GM19240 (cell line): ENCODE measurements around the gene WDR18.

Experiments used
- DNase-seq: peaks from one replicate; pipeline ENCODE4 v3.0.0; 2011; ENCODE audit warnings: low spot score; ENCODE audit not compliant: insufficient read length

WDR18 gene

DNA sequence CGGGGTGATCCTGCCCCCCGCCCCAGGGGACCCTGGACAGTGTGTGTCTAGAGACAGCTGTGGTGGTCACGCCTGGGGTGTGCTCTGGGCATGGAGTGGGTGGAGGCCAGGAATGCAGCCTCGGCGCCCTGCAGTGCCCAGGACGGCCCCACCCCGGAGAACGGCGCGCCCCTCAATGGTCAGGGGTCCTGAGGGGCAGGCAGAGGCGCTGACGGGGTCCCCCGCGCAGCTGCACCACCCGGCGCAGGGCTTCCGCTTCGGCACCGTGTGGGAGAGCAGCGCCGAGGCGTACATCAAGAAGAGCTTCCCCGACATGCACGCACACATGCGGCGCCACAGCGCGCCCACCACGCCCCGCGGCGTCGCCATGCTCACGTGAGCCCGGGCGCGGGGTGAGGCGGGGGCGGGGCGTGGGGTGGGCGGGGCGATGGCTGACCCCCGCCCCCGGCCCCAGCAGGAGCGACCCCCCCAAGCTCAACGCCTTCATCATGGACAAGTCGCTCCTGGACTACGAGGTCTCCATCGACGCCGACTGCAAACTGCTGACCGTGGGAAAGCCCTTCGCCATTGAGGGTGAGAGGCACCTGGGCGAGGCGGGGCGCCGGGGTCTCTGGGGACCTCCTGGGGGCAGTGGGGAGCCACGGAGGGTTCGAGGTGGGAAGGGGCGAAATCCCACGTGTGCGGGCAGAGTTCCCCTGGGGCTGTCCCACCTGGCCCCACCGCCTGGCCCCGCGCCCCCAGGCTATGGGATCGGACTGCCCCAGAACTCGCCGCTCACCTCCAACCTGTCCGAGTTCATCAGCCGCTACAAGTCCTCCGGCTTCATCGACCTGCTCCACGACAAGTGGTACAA lies 23.5 kb downstream of the WDR18 start:
- DNase-seq, result no peak

DNA sequence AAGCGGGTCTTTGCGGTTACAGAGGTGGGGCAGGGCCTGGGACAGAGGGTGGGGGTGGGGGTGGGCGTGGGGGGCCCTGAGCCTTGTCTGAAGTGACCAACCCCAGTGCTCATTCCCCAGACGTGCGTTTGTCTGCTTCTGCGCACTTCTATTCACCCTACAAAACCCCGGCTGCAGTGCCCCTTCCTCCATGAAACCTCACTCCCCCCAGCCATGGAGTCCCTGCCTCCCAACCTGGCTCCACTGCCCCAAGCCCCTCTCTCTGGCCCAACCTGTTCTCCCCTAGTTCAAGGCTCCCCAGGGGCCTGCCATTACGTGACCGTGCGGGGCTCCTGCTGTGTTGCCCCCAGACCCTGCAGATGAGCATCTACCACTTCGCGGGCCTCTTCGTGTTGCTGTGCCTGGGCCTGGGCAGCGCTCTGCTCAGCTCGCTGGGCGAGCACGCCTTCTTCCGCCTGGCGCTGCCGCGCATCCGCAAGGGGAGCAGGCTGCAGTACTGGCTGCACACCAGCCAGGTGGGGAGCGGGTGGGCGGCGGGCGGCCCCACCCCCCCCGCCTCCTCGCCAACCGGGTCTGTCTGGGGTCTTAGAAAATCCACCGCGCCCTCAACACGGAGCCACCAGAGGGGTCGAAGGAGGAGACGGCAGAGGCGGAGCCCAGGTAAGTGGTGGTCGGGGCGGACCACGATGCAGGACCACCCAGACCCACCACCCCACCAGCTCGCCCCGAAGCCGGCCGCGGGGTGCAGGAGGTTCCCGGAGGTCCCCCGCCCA lies 24.3 kb downstream of the WDR18 start:
- DNase-seq, result no peak

DNA sequence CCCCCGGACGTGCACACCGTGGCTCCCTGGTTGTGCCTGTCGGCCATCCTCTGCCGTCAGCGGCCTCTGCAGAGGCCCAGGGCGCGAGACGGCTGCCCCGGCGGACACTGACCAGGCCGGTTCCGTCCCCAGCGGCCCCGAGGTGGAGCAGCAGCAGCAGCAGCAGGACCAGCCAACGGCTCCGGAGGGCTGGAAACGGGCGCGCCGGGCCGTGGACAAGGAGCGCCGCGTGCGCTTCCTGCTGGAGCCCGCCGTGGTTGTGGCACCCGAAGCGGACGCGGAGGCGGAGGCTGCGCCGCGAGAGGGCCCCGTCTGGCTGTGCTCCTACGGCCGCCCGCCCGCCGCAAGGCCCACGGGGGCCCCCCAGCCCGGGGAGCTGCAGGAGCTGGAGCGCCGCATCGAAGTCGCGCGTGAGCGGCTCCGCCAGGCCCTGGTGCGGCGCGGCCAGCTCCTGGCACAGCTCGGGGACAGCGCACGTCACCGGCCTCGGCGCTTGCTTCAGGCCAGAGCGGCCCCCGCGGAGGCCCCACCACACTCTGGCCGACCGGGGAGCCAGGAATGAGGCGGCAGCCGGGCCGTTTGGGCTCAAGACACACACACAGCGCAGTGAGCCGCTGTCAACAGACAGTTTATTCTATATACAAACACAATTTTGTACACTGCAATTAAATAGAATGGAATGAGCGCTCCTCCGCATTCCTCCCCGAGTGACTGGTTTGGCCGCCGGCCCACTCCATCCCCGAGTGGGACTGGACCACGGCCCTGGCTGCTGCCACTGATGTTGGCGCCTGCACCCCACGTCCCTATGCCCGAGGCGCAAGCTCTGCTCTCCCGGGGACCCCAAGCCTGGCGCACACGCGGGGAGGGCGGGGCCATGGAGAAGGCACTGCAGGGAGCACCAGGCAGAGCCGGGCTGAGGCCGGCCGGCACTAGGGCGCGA lies 25.2 kb downstream of the WDR18 start:
- no peak for DNase-seq

DNA sequence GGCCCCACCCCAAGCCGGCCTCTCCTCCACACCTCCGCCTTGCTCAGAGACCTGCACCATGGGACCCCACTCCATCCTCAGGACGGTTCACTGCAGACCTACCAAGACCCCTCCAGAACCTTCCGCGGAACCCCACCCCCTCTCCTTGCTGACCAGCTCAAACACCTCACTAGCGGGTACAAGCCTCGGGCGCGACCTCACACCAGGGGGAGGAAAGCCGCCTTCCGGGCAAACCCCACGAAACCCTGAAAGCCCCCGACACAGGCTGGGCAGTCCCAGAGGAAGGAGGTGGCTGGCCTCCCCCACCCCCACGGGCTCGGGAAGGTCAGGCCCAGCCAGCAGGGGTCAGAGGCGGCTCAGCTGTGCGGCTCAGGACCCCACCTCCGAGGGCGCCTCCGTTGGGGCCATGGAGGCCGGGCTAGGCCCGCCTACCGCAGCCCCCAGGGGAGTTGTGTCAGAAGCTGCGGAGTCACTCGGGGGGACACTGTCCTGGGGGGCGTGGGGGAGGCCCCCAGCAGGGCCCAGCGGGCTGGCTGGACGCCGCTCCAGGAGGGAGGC lies 25.9 kb downstream of the WDR18 start:
- no peak for DNase-seq

DNA sequence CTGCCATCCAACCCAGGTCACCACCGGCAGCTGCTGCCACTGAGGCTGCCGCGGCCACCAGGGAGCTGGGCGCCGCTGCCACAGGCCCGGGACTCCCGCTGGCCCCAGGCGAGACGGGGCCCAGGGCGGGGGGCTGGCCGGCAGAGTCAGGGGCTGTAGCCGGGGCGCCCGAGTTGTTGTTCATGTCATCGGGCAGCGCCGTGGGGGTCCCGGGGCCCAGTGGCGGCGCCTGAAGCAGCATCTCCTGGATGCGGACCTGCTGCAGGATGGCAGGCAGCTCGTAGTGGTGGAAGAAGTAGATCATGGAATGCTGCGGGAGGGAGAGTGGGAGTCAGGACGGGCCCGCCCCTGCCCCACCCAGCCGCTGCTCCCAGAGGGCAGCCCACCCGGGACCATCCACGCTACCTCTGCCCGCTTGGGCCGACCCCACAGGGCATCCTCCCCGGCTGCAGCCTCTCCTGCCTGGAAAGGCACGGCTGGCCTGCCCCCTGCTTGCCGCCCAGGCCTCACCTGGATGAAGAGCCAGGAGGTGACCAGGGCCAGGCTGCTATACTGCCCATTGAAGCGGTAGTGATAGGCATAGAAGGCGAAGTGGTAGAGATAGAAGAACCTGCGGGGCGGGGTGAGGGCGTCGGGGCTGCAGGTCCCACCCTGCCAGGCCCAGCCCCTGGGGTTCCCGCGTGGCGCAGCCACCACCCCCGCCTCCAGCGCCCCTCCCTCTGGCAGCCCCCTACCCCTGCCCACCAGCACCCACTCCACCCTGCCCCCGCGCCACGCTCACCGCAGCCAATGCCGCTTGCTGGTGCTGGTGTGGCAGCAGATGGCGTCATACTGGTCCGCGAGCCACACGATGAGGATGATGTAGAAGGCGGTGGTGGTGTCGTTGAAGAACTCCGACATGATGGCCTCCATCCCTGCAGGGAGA lies 26.7 kb downstream of the WDR18 start:
- DNase-seq, result no peak

DNA sequence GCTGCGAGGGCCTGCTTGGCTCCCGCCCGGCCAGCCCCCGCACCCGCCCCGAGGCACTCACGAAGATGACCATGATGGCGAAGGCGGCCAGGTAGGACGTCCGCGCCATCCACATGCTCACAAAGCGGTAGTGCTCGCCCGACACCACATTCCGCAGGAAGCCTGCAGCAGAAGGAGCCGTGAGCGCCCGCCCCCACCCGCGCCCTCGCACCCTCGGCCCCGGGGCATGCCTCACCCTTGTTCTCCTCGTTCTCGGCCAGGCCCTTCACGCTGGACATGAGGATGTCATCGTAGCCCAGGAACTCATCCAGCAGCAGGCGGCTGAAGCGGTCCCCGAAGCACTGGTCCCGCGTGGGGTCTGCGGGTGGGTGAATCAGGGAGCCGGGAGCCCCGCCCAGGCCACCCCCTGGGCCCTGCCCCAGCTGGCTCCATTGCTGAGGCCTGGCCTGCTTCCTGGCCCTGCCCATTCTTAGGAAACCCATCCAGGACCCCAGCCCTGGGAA lies 27.7 kb downstream of the WDR18 start:
- DNase-seq, result no peak

DNA sequence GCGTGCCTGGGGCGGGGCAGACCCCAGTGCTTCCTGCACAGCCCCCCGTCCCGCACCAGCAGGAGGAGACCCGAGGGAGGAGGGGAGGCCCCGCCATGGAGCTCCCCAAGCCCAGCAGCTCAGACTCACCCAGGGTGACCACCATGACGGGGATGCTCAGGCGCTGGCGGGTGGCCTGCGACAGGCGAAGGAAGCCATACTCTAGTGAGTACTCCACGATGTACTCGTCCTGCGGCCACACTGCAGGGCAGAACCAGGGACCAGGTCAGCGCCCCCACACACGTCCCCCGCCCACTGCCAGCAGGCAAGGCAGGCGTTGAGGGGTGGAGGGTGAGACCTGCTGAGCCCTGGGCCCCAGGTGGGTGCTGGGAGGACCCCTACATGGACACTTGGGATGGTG lies 28.2 kb downstream of the WDR18 start:
- DNase-seq, result no peak

DNA sequence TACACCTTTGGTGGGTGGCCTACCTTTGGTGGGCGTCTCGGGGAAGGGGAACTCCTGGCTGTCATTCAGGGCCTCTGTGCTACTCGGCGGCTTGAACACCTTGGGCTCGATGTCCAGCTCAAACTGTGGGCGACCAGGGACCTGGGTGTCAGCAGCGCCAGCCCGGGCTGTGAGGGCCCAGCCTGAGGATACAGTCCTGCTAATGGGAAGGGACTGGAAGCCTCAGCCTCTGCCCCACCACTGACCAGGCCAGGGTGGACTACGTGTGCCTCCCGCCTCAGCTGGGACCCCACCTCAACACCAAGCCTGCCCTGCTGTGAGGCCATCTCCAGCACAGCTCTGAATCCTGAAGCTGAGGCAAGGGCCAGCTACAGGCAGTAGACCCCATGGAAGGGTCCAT lies 29.1 kb downstream of the WDR18 start:
- no peak for DNase-seq

DNA sequence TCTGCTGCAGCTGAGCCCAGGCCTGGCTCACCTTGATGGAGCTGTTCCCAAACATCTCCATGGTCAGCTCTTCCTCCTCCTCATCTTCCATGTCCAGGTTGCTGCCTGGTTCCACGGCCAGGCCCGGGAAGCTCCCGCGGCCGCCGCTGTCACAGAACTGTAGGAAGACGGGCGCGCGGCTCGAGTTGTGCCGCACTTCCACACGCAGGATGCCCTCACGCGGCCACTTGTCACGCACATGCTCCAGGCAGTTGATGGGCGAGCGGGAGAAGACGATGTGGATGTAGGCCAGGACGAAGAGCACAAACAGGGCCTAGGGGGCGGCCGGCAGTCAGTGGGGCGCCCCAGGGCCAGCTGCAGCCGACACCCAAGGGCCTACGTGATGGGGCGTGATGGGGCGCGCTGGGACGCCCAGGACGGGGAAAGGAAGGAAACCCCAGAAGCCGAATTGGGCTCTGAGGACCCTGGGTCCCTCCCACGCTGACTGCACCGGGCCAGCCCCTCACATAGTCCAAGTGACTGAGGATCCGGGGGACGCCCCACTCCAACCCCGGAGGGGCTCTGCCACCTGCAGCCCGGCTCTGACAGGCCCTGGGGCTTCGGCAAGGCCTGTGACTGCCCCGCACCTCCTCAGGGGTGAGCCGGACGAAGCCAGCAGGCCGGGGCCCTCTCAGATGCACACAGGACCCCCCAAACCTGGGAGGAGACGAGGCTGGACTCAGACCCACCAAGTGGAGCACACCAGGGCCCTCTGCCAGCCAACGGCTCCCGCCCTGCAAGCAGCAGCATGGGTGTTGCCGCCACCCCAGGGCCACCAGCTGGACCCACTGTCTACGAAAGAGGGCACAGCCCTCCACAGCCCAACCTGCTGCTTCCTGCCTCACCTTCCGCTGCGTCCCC lies 30.3 kb downstream of the WDR18 start:
- DNase-seq, result no peak

DNA sequence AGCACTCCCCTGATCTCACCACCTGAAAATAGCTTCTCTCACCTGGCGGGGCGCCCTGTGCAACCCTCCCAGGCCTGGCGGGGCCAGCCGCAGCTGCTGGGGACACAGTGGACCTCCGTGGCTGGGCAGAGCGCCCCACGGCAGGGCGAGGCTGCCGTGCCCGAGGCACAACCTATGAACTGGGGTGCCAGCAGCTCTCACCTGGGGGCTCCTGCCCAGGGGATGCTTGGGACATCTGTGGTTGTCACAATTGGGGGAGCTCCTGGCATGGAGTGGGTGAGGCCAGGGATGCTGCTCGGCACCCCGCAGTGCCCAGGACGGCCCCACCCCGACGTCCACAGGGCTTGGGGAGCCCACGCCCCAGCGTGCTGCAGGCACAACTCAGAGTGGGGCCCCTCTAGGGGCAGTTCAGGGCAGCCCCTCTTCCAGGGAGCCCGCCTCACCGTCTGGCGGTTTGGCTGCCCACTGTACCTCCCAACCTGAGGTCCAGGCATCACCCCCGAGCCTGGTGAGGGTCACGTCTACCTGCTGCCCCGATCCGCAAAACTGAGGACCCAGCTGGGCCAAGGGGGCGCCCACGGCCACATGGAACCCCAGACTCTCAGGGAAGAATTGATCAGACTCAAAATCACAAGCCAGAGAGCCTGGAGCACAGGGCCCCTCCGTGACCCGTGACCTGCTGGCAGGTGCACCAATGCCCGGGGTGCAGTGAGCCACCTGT lies 31.1 kb downstream of the WDR18 start:
- no peak for DNase-seq

DNA sequence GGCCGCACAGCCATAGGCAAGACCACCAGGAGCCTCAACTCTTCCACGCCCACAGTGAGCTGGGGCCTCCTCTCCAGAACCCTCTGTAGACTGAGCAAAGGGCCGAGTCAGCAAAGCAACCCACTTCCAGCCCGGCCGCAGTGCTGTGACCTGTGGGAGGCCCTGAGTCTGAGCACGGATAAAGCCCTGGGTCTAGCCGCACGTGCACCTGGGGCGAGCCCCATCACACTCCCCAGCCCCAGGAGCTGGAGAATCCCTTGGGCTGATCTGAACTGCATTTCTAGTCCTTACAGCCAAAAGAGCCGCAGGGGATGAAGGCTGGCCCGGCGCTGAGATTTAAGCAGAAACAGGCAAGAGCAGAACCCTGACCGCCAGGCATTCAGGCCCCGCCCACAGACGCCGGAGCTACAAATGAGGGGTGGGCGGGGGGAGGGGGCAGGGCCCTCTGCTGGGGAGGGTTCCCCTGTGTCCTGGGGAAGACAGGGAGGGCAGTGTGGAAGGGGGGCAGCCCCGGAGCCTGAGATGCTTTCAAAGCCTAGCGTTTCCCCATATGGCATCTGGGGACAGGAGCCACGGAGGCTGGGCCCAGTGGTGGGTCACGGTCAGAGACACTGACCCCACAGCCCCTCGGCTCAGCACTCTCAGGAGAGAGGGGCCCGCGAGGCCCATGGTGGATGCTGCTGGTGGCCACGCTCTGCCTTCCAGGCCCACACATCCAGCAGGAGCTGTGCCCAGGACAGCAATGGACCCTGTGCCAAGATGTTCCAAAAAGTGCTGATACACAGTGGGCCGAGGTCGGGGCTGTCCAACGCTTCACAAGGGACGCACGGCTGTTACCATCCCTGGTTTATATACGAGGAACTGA lies 31.9 kb downstream of the WDR18 start:
- DNase-seq, result no peak

DNA sequence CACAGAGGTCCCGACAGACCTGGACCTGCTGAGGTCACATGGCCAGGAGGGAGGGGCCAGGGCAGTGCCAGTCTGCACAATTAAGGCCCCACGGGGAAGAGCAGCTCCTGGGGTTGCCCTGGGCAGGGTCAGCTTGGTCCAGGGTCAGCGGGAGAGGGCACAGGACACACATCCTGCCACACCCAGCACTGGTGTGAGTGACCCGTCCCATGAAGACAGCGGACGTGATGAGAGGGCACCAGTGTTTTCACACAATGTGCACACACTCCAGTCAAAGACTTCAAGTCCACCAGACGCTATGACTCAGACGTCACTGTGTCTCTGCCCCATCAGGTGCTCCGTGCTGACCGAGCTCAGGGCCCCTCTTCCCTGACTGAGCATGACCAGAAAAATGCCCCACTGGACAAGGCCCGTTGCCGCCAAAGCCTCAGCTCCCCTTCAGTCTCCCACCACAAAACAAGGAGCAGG lies 32.5 kb downstream of the WDR18 start:
- DNase-seq, result no peak

DNA sequence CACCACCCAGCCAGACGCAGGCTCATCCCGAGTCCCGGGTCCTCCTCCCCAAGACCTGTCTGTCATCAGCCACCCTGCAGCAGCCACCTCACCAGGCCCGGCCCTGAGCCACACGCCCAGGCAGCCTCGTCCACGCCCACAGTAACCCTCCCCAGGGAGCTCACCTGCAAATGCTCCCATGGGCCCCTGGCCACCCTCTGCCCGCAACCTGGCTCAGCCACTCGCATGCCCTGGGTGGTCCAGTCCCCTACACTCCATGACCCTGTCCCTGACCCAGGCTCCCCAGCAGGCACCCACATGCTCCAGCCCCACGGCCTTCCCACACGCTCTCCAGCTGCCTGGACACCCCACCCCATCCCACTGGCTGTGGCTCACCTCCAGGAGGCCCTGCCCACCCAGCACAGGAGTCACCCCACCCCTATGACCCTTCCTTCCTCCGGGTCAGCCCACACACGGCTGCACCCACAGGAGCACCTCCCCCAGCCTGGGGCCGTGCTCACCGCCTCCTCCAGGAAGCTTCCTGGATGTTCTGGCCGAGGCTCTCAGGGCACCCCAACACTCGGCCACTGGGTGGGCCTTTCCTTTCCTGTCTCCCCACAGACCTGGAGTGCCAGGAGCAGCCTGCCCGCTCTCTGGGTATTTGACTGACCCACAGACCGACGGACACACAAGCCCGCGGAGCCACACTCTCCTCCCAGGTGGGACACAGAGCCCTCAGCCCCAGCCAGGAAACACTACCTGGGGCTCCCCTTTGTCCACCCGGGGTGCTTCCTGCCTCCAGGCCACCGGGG lies 33.2 kb downstream of the WDR18 start:
- no peak for DNase-seq

DNA sequence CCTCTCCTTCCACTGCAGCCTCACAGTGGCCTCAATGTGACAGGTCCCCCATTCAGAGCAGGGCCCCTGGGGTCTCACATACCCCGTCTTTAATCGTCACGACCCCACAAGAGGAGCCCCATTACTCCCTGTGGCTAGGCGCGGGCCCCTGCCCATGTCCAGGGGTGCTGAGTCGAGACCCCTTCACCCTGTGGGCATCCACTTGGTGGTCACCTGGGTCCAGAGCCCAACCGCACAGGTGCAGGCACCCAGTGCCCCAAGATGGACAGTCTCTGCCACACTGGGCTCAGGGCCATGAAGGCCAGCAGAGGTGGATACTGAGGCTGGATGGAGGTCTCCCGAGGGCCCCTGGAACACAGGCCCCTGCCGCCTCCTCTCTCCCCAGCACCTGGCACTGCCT lies 33.8 kb downstream of the WDR18 start:
- no peak for DNase-seq

DNA sequence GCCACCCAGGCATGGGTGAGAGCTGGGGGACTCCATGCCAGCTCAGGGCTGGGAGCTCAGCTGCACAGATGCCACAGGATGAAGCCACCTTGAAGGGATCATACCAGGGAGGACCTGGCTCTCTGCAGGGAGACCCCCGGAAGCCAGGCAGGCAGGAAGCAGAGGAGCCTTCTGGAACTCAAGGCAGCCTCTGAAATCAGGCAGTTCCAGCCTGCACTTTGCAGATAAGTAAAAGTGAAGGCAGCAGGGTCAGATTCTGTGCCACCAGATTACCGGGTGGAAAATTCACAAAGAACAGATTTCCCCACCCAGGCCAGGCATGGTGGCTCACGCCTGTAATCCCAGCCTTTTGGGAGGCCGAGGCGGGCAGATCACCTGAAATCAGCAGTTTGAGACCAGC lies 34.2 kb downstream of the WDR18 start:
- no peak for DNase-seq

DNA sequence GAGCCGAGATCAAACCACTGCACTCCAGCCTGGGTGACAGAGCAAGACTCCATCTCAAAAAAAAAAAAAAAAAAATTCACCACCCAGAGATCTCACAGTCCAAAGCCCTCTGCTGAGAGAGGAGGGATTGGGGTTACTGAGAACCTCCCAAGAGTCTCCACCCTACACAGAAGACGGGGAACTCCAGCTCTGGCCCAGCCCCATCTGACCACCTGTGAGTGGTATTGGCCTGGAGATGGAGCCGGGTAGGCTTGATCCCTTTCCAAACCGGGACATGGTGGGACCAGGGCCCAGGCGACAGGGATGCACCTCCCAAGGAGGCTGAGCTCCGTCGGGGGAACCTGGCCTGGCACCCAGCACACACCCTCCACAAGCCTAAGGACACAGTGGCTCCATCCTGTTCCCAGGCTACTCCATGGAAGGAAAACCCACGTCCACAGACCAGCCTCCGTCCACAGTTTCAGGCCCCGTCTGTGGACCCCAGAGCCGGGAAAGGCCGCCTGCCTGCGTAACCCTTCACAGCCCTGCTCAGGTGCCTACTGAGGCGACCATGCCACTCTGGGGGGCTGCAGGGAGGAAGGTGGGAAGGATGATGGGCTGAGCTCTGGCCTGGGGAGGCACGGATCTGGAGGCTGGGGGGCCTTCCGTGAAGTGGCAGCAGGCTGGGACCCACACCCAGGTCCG lies 34.9 kb downstream of the WDR18 start:
- no peak for DNase-seq
